ENCODE results near the gene SWT1. TPM values are rescaled to one million over a fixed set of nuclear protein-coding genes. Genes with fewer than 3 reads are reported as not detected.

SWT1 gene
- total and polyA plus RNA-seq, 2 of the 4 experiments (the other 2 are of a cell fraction), result 0.82 to 2.7 TPM

- no peak overlapping the region for H2AFZ ChIP-seq (replicated peaks; ENCODE audit: low read length, poor library complexity)
- no CpG with 5 or more reads among the region's 3 CpGs for WGBS, 2 experiments (ENCODE audit: extremely low coverage in 2 of 2, insufficient read length in 1 of 2)
- H3K56ac ChIP-seq (ENCODE audit: extremely low read depth, insufficient read depth, low read length), result no peak overlapping the region
- peaks cover 5% of the 10 kb centered on the region; the same call in 1 of the 2 replicates for H3K4me1 ChIP-seq (ENCODE audit: control insufficient read depth, insufficient read depth, low read length)
- H4K8ac ChIP-seq (ENCODE audit: low read depth in 2 of 2, low read length in 2 of 2), result no peak overlapping the region
- no peak for ATAC-seq (ENCODE audit: low read depth)
- H3K4me3 ChIP-seq (ENCODE audit: insufficient read depth, low read depth, low read length), result no peak overlapping the region
- H3K23ac ChIP-seq (ENCODE audit: low read depth, low read length), result no peak overlapping the region
- H3K18ac ChIP-seq (ENCODE audit: low read depth, low read length), result no peak overlapping the region
- H3K4ac ChIP-seq (ENCODE audit: low read depth, low read length), result no peak overlapping the region
- H2BK120ac ChIP-seq (ENCODE audit: low read depth, low read length), result no peak overlapping the region
- H3K4me2 ChIP-seq (ENCODE audit: low read depth, low read length), result no peak overlapping the region
- no peaks in the 10 kb centered on the region for H3K9me1 ChIP-seq (ENCODE audit: insufficient read depth, low read length)
- no peak overlapping the region for H3K27ac ChIP-seq (ENCODE audit: insufficient read depth, low read length)
- H3K9me3 ChIP-seq (ENCODE audit: control insufficient read depth, insufficient read depth, low read length), result no peaks in the 10 kb centered on the region
- H4K5ac ChIP-seq (ENCODE audit: low read depth, low read length), result no peak overlapping the region
- intact Hi-C loops (cut with micrococcal nuclease) (no loop called here), in situ Hi-C loops (cut with MboI; ENCODE audit: low sequenced_read_pairs) (no loop called here), dilution Hi-C loops (cut with HindIII; ENCODE audit: low sequenced_read_pairs, unreplicated experiment) (no loop called here)
- no peak for TF ChIP-seq RAD21 (IDR thresholded peaks at IDR 0.05; ENCODE audit: low read length)
- no peak for TF ChIP-seq MXI1 (IDR thresholded peaks at IDR 0.05; ENCODE audit: borderline replicate concordance, low read depth, low read length)
- TF ChIP-seq USF2 (IDR thresholded peaks at IDR 0.05; ENCODE audit: low read depth, low read length), result no peak
- no peak for TF ChIP-seq CEBPB (IDR thresholded peaks at IDR 0.05; ENCODE audit: low read depth, low read length)
- no peak for TF ChIP-seq CHD1 (IDR thresholded peaks at IDR 0.05; ENCODE audit: low read depth, low read length)
- no peak for TF ChIP-seq CTCF (conservative IDR thresholded peaks at IDR 0.05; ENCODE audit: low read depth, low read length)
- no peak for TF ChIP-seq FOS (IDR thresholded peaks at IDR 0.05; ENCODE audit: low read depth, low read length)
- TF ChIP-seq MAZ (IDR thresholded peaks at IDR 0.05; ENCODE audit: borderline replicate concordance, low read depth, low read length), result no peak
- no peak for TF ChIP-seq MAFK (IDR thresholded peaks at IDR 0.05; ENCODE audit: low read depth, low read length)
- TF ChIP-seq SMC3 (IDR thresholded peaks at IDR 0.05; ENCODE audit: low read depth, low read length), result no peak
- H2AK9ac ChIP-seq (replicated peaks; ENCODE audit: low read depth, low read length, poor library complexity), result no peak overlapping the region
- H3K14ac ChIP-seq (replicated peaks; ENCODE audit: low read depth, low read length), result no peak overlapping the region
- no peak for DNase-seq
- no peak overlapping the region for H4K91ac ChIP-seq (ENCODE audit: insufficient read depth, low read depth, low read length)
- no peak overlapping the region for H3K9ac ChIP-seq (ENCODE audit: low read depth, low read length)
- no TSS peak for BruUV-seq (replicated peaks)
- no peak overlapping the region for H2BK15ac ChIP-seq (ENCODE audit: low read depth, low read length)
- H2BK20ac ChIP-seq (ENCODE audit: low read depth, low read length), result no peak overlapping the region
- CTCF ChIA-PET, result no interaction called here
- no peaks in the 10 kb centered on the region for H3K36me3 ChIP-seq (ENCODE audit: control insufficient read depth, insufficient read depth, low read length)
- no peaks in the 10 kb centered on the region for H3K27me3 ChIP-seq (ENCODE audit: control insufficient read depth, insufficient read depth, low read length)
- POLR2A ChIA-PET (ENCODE audit: unreplicated experiment), result no interaction called here
- no peak overlapping the region for H2BK5ac ChIP-seq (ENCODE audit: low read depth, low read length, poor library complexity, severe bottlenecking)
- H2AK5ac ChIP-seq (ENCODE audit: low read depth, low read length), result no peak overlapping the region
- H4K20me1 ChIP-seq (ENCODE audit: insufficient read depth, low read length), result no peaks in the 10 kb centered on the region
- no peaks in the 10 kb centered on the region for H3K79me1 ChIP-seq (ENCODE audit: low read depth in 1 of 2, low read length in 2 of 2)
These were observed 106.3 kb downstream of the SWT1 start for GRCh38 chr1:185263292-185263691.

Measured in IMR-90 (cell line).